HG03135 (cell line): ENCODE results near the gene E2F6.

Experiments
- ATAC-seq: cut with Tn5 transposase; IDR thresholded peaks from one replicate; pipeline ENCODE4 v1.9.1; 2021; ENCODE audit warnings: mild to moderate bottlenecking, moderate library complexity; ENCODE audit not compliant: unreplicated experiment

E2F6 gene

DNA sequence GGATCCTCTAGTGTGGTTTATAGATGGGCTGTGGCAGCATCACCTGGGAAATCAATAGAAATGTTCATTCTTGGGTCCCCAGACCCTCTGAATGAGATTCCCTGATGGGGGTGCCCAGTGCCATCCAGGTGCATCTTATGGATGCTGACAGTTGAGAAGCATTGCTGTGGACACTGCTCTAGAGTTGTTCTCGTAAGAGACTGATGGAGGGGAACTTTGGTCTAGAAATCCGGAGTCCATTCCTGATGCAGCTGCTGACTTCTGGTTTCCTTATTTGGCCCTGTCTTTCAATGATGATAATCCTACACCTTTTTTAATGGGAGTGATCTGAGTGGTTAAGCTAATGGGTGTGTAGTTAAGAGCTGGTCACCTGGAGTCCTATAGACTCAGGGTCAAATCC is 28.3 kb upstream of the E2F6 start:
- ATAC-seq, result no peak

DNA sequence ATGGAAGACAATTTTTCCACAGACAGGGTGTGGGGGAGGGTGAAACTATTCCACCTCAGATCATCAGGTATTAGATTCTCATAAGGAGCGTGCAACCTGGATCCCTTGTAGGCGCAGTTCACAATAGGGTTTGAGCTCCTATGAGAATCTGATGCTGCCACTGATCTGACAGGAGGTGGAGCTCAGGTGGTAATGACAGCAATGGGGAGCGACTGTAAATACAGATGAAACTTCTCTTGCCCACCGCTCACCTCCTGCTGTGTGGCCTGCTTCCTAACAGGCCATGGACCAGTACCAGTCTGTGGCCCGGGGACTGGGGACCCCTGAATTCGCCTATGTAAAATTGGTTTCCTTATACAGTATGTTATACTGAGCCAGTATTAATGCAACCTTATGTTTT is 27.3 kb upstream of the E2F6 start:
- no peak for ATAC-seq

DNA sequence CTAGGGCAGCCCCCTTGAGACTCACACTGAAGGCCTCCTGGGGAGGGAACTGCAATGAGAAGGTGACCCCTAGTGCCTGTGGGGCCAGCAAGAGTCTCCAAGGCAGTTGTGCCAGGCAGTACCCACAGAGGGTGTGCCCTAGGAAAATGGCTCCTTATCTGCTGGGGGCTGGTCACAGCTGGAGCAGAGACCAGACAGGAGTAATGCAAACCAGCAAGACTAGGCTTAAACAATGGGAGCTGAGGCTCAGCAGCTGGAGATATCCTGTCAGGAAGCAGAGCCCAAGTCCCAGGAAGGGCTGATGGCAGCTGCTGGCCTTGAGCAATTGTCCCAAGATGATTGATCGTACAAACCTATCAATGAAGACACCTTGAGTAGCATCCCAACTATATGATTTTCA is 26.8 kb upstream of the E2F6 start:
- no peak for ATAC-seq

DNA sequence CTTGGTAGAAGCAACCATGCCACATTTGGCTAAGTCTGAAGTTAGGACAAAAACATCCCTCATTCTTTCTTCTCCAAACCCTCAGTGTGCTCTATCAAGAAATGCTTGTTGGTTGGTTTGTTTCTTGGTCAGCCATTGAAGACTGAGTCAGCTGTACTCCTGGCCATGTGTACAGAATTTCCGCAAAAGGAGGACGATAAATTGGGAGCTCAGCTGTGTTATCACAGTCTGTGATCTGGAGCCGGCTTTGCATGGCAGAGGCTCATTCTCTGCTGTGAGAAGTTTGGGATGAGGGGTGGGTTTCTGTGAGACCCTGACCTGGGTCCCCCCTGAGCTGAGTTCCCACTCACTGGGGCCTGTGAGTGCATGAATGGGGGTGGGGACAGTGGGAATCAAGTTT is 26.3 kb upstream of the E2F6 start:
- no peak for ATAC-seq

DNA sequence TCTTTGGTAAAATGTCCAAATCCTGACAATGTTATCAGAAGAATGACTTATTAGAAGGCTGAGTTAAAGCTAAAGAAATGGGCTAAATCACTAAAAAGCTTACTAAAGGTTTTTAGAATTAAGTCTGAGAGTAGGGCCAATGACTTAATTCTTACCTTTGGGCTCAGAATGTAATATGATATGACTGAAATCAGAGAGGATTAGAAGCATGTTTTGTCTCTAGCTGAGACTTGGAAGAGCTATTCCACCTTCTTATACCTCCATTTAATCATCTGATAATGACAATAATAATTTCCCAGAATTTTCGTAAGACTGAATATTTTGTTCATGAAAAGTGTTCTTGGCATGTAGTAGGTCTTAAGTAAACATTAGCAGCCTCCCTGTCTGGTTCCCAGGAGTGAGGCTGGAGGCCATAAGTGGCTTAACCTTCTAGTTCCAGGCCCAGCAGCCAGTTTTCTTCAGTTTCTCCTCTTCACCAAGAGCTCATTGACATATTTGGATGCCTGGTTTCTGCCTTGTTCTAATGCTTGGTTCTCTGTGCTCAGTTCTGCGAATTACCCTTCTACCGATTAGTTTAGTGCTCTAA is 25.5 kb upstream of the E2F6 start:
- ATAC-seq, result no peak

DNA sequence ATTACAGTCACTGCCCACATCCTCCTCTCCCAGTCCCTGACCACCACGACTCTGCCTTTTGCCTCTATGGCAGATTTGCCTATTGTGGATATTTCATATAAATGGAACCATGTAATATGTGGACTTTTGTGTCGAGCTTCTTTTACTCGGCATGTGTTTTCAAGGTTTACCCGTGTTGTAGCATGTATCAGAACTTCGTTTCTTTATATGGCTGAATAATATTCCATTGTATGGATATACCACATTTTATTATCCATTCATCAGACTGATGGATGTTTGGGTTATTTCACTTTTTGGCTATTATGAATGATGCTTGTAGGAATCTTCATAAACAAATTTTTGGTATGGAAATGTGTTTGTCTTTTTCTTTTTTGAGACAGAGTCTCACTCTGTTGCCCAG is 24.2 kb upstream of the E2F6 start:
- no peak for ATAC-seq

DNA sequence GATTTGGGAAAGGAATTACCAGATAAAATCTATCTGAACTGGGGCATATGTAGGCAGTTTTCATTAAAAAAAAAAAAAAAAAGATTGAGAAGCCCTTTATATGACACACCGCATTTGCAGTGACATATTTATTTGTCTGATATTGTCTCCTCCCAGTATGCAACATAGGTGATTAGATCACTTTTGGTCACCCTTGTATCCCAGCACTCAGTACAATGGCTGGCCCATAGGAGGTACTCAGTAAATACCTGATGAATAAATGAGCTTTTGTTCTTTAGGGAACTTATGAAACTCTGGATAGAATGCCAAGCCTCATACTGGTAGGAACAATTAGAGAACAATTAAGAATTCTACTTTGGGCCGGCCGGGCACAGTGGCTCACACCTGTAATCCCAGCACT is 22.8 kb upstream of the E2F6 start:
- no peak for ATAC-seq

DNA sequence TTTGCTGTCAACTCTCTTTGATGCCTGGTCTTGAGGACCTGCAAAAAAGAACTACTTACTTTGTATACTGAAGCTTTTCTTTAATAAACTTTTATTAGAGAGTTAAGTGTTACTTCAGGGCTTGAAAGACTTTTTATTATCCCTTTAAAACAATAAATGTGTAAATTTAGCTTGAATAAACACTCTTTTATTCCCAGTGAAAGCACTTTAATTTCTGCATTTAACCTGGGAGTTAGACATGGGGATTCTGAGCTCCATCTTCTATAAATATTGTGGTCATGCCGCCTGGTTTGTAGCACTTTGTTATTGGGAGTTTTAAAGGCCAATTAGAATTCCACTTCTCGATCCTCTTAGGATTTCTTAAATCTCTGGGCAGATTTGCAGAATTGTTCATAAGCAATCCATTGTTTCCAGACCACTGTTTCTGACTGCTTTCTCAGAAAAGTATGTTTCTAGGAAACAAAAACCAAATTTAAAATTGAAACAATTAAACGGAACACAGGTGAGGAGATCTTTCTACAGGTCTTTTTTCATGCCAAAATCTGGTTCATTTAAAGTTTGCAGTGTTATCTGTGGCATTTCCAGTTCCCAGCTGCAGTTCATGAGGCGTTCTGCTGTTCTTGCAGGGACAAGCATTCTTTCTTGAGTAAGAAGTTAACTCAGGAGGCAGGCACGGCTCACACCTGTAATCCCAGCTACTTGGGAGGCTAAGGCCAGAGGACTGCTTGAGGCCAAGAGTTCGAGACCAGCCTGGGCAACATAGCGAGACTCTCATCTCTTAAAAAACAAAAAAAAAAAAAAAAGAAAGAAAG is 18.1 kb upstream of the E2F6 start:
- ATAC-seq, result no peak

DNA sequence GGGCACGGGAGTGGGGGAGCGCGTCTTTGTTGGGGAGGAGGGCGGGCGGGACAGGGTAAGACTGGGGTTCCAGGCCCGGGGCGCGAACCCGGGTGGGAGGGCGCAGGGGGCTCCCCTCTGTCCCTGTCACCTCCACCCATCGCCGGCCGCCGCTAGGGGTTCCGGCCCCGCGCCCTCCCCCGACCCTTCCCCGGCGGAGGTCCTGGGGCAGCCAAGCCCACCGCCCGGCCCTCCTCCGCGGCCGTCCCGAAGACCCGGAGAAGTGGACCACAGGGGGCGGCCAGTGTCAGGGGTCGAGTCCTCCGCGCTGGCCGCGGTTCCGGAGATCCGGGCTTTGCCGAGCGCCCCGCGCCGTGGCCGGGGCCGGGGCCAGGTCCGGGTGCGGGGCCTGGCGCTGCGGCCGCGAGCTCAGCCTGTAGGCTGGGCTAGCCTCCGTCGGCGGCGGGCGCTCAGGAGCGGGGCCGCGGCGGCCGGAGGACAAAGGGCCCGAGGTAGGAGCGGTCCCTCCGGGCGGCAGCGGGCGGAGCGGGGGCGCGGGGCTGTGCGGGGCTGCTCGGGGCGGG is 16.6 kb upstream of the E2F6 start:
- no peak for ATAC-seq

DNA sequence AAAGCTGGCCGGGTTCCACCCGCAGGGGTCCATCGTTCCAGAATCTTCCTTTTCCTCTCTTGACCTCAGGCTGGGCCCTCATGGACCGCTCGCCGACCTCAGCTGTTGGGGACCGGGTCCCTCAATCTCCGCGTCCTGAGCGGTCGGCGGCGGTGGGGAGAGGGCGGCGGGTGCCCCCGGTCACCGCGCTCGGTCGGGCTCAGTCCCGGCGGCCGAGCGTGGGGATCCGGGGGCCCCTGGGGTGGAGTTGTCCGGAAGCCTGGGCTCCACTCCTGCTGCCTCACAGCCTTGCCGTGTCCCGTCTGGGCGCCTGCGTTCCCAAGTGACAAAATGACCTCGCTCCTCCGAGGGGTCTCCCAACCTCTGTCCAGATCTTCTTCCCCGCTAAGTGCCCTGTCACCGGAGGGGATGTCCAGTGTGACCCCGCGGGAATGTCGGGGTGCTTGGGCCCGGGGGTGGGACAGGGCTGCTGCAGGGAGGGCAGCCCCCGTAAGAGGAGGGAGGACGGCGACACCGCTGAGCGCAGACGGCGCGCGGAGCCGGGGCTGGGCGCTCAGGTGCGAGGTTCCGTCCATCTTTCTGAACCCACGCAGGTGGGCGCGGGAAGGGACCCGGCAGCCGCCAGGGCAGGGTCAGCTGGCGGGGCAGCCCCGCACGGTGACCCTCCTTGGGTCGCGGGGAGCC is 16.0 kb upstream of the E2F6 start:
- ATAC-seq, result no peak

DNA sequence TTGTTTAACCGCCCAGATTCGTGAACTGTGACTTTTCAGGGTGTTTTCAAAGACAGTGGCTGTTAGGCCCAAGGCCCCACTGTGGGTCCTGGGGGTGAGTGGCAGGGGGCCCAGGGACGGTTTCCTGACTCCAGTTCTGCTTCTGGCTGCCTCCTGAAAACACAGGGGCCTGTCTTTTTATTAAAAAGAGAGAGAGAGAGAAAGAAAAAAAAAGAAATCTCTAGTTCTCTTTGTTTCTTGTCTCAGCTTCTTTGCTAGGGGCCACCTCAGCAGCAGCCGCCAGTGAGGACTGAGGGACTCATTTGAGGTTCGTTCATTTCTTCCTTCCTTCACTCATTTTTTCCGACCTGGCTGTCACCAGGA is 15.4 kb upstream of the E2F6 start:
- no peak for ATAC-seq

DNA sequence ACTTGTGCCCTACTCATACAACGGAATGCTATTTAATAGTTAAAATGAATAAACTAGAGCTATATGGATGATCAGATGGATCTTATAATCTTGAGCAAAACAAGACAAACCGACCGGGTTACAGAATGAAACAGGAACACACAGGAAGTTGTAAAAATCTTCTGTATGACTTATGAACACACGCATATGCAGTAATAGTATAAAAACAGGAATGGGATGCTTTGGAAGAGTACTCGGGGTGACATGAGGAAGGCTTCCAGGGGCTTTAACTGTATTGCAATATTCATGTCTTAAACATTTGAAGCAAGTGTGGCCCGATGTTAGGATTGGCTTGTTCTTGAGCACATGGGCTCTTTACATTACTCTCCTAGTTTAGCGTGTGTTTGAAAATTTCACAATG is 14.9 kb upstream of the E2F6 start:
- no peak for ATAC-seq

DNA sequence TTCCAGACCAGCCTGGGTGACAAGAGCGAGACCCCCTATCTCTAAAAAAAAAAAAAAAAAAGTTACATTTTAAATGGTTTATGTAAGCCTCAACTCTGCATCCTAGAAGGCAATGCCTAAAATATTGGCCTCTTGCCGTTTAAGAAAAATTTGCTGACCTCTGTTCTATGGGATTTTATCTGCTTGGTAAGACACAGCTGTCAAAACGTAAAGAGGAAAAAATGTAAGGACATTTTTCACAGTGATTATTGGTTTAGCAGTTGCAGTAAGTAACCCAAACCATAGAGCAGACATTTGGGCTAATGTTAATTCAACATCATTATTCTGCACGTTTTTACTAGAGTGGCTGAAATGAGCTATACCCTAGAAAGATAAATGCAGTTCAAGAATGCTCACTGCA is 14.4 kb upstream of the E2F6 start:
- no peak for ATAC-seq

DNA sequence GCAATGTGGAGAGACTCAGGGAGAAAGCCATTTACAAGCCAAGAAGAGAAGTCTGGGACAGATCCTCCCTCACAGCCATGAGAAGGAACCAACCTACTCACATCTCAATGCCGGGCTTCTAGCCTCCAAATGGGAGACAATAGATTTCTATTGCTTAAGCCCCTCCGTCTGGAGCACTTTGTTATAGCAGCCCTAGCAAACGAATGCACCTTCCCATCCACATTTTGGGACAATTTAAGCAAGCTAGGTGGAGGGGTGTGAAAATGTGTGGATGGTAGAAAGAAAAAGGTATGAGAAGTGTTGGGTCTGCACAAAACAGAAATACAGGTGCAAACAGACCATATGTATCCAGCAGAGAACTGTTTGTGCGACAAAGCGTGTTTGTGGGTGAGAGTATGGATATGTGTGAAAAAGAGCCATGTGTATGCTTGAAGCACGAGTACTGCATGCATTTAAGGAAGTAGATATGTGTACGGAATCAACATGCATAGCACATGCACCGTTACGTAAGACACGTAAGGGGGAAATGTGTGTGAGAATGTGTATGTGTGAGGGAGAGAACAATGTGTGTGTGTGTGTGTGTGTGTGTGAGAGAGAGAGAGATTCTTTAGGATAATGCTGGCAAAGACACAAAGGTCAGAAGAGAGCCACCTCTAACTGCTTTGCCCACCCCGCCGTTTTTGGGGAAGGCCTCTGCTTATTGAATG is 13.1 kb upstream of the E2F6 start:
- no peak for ATAC-seq

DNA sequence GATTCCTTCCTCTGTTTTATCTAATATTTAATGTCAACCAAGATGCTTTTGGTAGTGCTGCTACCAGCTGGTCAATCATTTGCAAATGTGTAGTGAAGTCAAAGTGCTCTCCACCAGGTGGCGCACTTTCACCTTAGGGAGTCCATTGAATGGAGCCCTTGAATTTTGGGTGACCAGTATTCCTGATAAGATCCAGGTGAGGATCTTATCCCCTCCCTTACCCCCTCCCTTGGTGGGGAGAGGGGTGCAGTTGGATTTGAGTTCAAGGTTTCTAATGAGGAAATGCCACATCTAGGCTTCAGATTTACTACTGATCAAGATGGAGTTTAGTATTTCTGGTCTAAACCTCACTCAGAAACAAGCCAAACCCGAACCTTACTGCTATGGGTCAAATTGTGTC is 12.0 kb upstream of the E2F6 start:
- ATAC-seq, result peak; percentile 68

DNA sequence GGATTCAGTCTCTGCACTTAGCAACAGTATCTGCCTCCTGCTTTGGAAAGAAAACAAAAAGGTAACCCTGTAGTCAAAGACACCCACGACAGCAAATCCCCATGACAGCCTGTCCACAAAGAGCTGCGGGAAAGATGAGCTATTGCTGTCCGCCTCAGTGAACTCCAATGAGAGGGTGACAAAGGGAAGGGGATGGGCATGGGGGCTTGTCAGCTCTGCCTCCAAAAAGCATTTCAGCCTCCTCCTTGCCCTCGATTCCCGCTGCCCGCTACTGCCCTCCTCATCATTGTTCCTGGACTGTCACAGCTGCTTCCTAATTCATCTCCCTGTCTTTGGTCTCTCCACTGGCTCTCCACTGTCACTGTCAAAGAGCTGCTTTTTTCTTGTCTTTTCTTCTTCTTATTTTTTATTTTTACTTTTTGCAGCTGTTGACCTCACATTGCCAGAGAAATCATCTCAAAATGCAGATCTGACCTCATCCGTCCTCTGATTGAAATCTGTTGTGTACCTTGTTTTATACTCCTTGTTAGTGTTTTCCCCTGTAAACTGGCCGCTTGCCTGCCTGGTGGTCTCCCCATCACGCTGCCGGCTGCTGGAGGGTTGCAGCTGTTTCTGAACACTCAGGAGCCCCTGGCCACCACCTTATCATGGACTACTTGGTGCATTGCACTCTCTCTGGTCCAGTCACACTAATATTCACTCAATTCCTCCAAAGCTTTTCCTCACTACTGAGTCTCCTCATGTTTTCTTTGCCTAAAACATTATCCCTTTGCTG is 7.9 kb upstream of the E2F6 start:
- ATAC-seq, result no peak

DNA sequence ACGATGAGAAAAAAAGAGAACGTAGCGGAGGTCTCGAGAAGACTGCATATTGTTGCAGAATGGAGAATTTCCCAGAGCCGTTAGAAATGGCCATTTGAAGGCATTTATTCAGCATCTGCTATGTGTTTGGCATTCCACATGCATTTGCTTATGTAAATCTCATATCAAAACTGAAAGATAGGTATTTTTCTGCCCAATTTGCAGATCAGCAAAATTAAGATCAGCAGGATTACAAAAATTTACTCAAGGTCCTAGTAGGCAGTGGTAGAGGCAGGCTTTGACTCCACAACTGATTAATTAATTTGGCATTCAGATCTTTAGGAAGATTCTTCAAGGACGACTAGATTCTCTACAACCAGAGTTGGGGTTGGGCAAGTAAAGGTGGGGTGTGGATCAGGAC is 1.8 kb upstream of the E2F6 start:
- no peak for ATAC-seq

DNA sequence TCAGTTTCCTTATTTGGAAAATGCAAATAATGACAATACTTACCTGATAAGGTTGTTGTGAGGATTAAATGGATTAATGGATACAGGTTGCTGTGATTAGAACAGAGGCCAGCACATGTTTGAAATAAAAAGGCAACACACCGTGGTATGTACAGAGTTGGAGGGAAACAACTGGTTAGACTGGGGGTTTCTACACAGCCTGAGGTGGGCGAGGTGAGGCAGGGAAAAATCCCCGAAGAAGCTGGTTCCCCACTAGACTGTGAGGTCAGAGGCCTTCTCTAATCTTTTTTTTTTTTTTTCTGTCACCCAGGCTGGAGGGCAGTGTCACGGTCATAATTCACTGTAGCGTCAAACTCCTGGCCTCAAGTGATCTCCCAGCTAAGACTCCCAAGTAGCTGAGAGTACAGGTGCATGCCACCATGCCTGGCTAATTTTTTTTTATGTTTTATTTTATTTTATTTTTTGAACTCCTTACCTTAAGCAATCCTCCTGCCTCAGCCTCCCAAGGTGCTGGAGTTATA is 1.2 kb upstream of the E2F6 start:
- no peak for ATAC-seq

DNA sequence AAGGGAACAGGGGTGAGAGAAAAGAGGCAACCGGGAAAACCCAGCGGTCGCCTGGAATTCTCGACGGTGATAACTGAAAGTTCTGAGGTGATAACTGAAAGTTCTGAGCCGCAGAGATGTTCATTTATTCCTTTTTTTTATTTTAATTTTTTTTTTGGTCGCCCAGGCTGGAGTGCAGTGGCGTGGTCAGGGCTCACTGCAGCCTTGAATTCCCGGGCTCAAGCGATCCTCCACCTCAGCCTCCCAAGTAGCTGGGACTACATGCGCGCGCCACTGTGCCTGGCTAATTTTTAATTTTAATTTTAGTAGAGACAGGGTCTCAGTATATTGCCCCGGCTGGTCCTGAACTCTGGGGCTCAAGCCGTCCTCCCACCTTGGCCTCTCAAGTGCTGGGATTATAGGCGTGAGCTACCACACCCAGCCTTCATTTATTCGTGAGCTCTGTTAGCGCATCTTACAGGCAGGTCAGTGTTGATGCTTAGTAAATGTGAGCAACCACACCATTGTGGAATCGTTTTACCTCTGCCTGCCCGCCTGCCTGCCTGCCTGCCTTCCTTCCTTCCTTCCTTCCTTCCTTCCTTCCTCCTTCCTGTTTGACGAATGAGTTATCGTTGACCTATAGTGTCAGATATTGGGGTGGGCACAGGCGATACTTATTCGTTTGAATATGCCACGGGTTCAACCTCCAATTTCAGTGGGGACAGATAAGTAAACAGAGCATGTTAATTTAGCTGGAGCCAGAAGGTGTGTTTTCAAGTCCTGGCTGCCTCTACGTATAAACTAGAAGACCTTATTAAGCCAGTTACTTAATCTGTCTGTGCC is 557 bp upstream of the E2F6 start:
- ATAC-seq, result peak; percentile 22

DNA sequence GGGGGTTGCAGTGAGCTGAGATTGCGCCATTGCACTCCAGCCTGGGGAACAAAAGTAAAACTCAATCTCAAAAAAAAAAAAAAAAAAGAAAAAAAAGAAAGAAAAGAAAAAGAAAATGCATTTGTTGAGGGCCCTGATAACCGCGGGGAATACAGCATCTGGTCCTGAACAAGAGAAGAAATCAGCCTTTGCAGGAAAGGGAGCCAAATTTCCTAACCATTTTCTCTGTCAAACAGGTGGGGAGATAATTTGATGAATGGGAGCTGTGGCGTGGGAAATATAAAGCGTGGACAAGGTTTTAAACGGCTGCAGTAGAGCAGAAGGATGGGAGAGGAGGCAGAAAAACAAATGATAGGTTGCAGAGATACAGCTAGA is 864 bp downstream of the E2F6 start:
- ATAC-seq, result no peak
